Ectodermal cell (in vitro differentiated cells): ENCODE data around the gene MFAP5.
"Not testable (repeated sequence)": the region's sequence is repeated elsewhere in the genome, so short reads cannot be mapped to it uniquely, and the experiment has no call there.

Experiments
- H3K27ac ChIP-seq: 2 replicates; pipeline ENCODE4 v1.7.0; 2013; ENCODE audit warnings: mild to moderate bottlenecking, low read depth, low read length; ENCODE audit not compliant: insufficient read depth, poor library complexity, severe bottlenecking
- H3K27me3 ChIP-seq: 2 replicates; pipeline ENCODE4 v1.7.0; 2013; ENCODE audit warnings: mild to moderate bottlenecking, low read length; ENCODE audit not compliant: insufficient read depth, control insufficient read depth, poor library complexity, severe bottlenecking
- H3K36me3 ChIP-seq: one replicate; pipeline ENCODE4 v1.7.0; 2013; ENCODE audit warnings: low read length; ENCODE audit not compliant: control insufficient read depth, insufficient read depth
- H3K4me1 ChIP-seq: one replicate; pipeline ENCODE4 v1.7.0; 2013; ENCODE audit warnings: low read length; ENCODE audit not compliant: control insufficient read depth, insufficient read depth
- H3K4me3 ChIP-seq: 2 replicates; pipeline ENCODE4 v1.7.0; 2013; ENCODE audit warnings: low read depth, low read length, control low read depth; ENCODE audit not compliant: insufficient read depth
- H3K9me3 ChIP-seq: 2 replicates; pipeline ENCODE4 v1.7.0; 2013; ENCODE audit warnings: mild to moderate bottlenecking, low read length, moderate library complexity; ENCODE audit not compliant: control insufficient read depth
- WGBS, 2 experiments: methylation state at CpG; one replicate each; pipeline ENCODE4 v1.1.7; 2013; ENCODE audit warnings: missing lambda C conversion rate in 2 of 2; 5-methylcytosine and 5-hydroxymethylcytosine counted together

Gene MFAP5

GRCh38 chr12:8648576-8649205 is 13.9 kb downstream of the MFAP5 start:
- Histone ChIP-seq H3K4me1 (no peaks in the 10 kb centered on the region), H3K36me3 (no peaks in the 10 kb centered on the region), H3K9me3 (no peaks in the 10 kb centered on the region), H3K27ac (no peak overlapping the region), H3K27me3 (no peaks in the 10 kb centered on the region), H3K4me3 (no peak overlapping the region)
- 89% methylated on average over 7 to 8 of the region's 8 CpGs for WGBS, 2 experiments

- H3K9me3 ChIP-seq, result no peaks in the 10 kb centered on the region
- H3K27me3 ChIP-seq, result no peaks in the 10 kb centered on the region
- no peak overlapping the region for H3K4me3 ChIP-seq
- 82 to 84% methylated on average over 4 to 5 of the region's 5 CpGs for WGBS, 2 experiments
- H3K36me3 ChIP-seq, result no peaks in the 10 kb centered on the region
- H3K4me1 ChIP-seq, result no peaks in the 10 kb centered on the region
- no peak overlapping the region for H3K27ac ChIP-seq
Observed at GRCh38 chr12:8647968-8648367, 14.7 kb downstream of the MFAP5 start.

GRCh38 chr12:8644345-8645248 is 18.0 kb downstream of the MFAP5 start:
- Histone ChIP-seq H3K27me3 (no peaks in the 10 kb centered on the region), H3K9me3 (no peaks in the 10 kb centered on the region), H3K4me1 (no peaks in the 10 kb centered on the region), H3K36me3 (no peaks in the 10 kb centered on the region), H3K27ac (no peak overlapping the region), H3K4me3 (no peak overlapping the region)
- 91 to 93% methylated on average over 3 to 5 of the region's 5 CpGs for WGBS, 2 experiments

DNA sequence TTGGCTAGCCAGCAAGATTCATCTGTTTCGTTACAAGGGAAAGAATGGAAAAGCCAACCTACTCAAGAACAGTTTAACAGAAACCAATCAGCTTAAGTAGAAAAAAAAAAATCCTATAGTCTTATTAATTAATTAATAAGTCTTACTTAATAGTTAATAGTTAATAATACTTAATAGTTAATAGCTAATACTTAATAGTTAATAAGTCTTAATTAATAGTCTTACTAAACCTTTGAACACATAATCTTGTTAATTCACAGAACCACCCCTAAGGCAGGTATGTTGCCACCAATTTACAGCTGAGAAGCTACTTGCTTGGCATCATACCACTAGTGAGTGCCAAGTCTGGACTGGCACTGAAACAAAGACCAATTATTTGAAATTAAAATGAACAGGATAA is 19.9 kb downstream of the MFAP5 start:
- WGBS, 2 experiments, result 88 to 100% methylated on average over 1 of the region's 1 CpG
- H3K27ac ChIP-seq, result no peak overlapping the region

DNA sequence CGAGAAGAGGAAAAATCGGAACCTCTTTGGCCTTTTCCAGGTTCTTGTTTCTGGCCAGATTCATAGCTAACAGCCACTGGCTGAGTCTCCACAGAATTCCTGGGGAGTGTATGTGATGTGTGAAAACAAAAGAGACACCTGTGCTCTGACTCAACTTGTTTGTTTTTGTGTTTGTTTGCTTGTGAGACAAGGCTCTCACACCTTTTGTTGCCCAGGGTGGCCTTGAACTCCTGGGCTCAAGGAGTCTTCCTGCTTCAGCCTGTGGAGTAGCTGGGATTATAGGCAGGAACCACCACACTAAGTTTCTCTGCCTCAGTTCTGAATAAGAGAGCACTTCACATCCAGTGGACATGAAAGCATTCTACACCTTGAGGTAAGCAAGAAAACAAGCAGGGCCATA is 22.7 kb downstream of the MFAP5 start:
- Histone ChIP-seq H3K9me3 (no peaks in the 10 kb centered on the region), H3K27ac (no peak overlapping the region), H3K27me3 (no peaks in the 10 kb centered on the region), H3K4me3 (no peak overlapping the region), H3K4me1 (no peaks in the 10 kb centered on the region), H3K36me3 (no peaks in the 10 kb centered on the region)
- 88 to 89% methylated on average over 2 of the region's 2 CpGs for WGBS, 2 experiments

More for the DNA sequence above, 19.9 kb downstream of the MFAP5 start:
- Histone ChIP-seq H3K9me3 (no peaks in the 10 kb centered on the region), H3K4me3 (no peak overlapping the region), H3K4me1 (no peaks in the 10 kb centered on the region), H3K27me3 (no peaks in the 10 kb centered on the region), H3K36me3 (no peaks in the 10 kb centered on the region)

- Histone ChIP-seq H3K9me3 (no peaks in the 10 kb centered on the region), H3K4me3 (no peak overlapping the region), H3K36me3 (no peaks in the 10 kb centered on the region), H3K27me3 (no peaks in the 10 kb centered on the region), H3K4me1 (no peaks in the 10 kb centered on the region), H3K27ac (no peak overlapping the region)
- 87 to 93% methylated on average over 3 to 4 of the region's 4 CpGs for WGBS, 2 experiments
Observed at GRCh38 chr12:8638951-8639350, 23.7 kb downstream of the MFAP5 start.

DNA sequence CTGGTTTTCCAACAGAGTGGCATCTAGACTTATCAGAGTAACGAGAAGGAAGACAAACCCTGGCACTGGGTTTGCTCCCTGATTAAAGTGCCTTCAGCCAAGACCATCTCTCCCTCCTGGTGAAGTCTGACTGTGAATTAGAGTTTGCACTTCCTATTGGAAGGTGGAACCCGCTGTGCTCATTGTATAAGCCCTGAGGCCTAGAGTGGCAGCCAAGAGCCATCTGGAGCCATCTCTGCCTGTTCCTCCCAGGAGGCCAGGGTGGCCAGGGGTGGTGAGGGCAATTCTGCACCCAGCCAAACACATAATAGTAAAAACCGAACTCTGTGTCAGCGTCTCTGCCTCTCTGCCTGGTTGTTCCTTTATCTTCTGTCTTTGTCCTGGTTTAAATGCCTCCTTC is 25.0 kb downstream of the MFAP5 start:
- 90 to 97% methylated on average over 4 of the region's 4 CpGs for WGBS, 2 experiments
- Histone ChIP-seq H3K9me3 (no peaks in the 10 kb centered on the region), H3K36me3 (no peaks in the 10 kb centered on the region), H3K27me3 (no peaks in the 10 kb centered on the region), H3K27ac (no peak overlapping the region), H3K4me1 (no peaks in the 10 kb centered on the region), H3K4me3 (no peak overlapping the region)

GRCh38 chr12:8637244-8637643 is 25.4 kb downstream of the MFAP5 start:
- H3K36me3 ChIP-seq, result no peaks in the 10 kb centered on the region
- 94 to 95% methylated on average over 7 of the region's 7 CpGs for WGBS, 2 experiments
- no peaks in the 10 kb centered on the region for H3K4me1 ChIP-seq
- H3K9me3 ChIP-seq, result no peaks in the 10 kb centered on the region
- no peaks in the 10 kb centered on the region for H3K27me3 ChIP-seq
- no peak overlapping the region for H3K4me3 ChIP-seq
- H3K27ac ChIP-seq, result no peak overlapping the region

DNA sequence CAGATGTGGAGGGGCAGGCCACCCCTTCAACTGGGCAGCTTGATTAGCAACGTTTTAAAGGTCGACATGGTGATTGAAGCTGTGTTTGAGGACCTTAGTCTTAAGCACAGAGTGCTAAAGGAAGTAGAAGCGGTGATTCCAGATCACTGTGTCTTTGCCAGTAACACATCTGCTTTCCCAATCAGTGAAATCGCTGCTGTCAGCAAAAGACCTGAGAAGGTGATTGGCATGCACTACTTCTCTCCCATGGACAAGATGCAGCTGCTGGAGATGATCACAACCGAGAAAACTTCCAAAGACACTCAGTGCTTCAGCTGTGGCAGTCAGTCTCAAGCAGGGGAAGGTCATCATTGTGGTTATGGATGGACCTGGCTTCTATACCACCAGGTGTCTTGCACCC is 26.0 kb downstream of the MFAP5 start:
- WGBS, 2 experiments, result 75 to 79% methylated on average over 5 of the region's 5 CpGs
- no peak overlapping the region for H3K27ac ChIP-seq

DNA sequence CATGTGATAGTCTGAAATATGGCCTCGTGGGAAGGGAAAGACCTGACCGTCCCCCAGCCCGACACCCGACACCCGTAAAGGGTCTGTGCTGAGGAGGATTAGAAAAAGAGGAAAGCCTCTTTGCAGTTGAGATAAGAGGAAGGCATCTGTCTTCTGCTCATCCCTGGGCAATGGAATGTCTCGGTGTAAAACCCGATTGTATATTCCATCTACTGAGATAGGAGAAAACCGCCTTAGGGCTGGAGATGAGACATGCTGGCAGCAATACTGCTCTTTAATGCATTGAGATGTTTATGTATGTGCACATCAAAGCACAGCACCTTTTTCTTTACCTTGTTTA is 26.6 kb downstream of the MFAP5 start:
- not testable (repeated sequence) for H3K27me3 ChIP-seq, H3K36me3 ChIP-seq, H3K27ac ChIP-seq, H3K9me3 ChIP-seq, H3K4me3 ChIP-seq, H3K4me1 ChIP-seq
- WGBS, 2 experiments, result 53 to 55% methylated on average over 7 to 8 of the region's 8 CpGs

More for the DNA sequence above, 26.0 kb downstream of the MFAP5 start:
- no peak overlapping the region for H3K4me3 ChIP-seq
- H3K27me3 ChIP-seq, result no peaks in the 10 kb centered on the region
- no peaks in the 10 kb centered on the region for H3K36me3 ChIP-seq
- H3K9me3 ChIP-seq, result no peaks in the 10 kb centered on the region
- H3K4me1 ChIP-seq, result no peaks in the 10 kb centered on the region
